A673 (cell line): Measurements from ENCODE around the gene KCNQ2.

Experiments
- EZH2 ChIP-seq: fragments of 200-600 bp; sonication (generic); IDR thresholded peaks from 2 replicates; pipeline ENCODE4 v1.6.1; 2017; ENCODE audit warnings: borderline replicate concordance, low read depth, mild to moderate bottlenecking, mixed read lengths, antibody characterized with exemption, low read length; ENCODE audit not compliant: poor library complexity, severe bottlenecking
- TF ChIP-seq, protein P1 (sequence below): fragments of 300-800, 200-600 bp; sonication (generic); conservative IDR thresholded peaks from 2 replicates; pipeline ENCODE4 v1.5.1; 2017; ENCODE audit warnings: low read depth, mild to moderate bottlenecking, antibody characterized with exemption, low read length, moderate library complexity, mixed read lengths

GRCh38 chr20:63500902-63501817 lies 28.7 kb upstream of the KCNQ2 start:
- TF ChIP-seq, protein P1, sequence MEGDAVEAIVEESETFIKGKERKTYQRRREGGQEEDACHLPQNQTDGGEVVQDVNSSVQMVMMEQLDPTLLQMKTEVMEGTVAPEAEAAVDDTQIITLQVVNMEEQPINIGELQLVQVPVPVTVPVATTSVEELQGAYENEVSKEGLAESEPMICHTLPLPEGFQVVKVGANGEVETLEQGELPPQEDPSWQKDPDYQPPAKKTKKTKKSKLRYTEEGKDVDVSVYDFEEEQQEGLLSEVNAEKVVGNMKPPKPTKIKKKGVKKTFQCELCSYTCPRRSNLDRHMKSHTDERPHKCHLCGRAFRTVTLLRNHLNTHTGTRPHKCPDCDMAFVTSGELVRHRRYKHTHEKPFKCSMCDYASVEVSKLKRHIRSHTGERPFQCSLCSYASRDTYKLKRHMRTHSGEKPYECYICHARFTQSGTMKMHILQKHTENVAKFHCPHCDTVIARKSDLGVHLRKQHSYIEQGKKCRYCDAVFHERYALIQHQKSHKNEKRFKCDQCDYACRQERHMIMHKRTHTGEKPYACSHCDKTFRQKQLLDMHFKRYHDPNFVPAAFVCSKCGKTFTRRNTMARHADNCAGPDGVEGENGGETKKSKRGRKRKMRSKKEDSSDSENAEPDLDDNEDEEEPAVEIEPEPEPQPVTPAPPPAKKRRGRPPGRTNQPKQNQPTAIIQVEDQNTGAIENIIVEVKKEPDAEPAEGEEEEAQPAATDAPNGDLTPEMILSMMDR, result no peak
- TF ChIP-seq EZH2, result no peak
